Type B pancreatic cell (in vitro differentiated cells): ENCODE data around the gene DPP10. TPM values are rescaled to one million over a fixed set of nuclear protein-coding genes. Genes with fewer than 3 reads are reported as not detected.

Experiments used
- DNase-seq: peaks from one replicate; pipeline ENCODE4 v3.0.0; 2021; ENCODE audit warnings: mixed read lengths; ENCODE audit not compliant: unreplicated experiment; ENCODE audit errors: extremely low spot score
- H3K27ac Mint-ChIP-seq: 2 replicates; pipeline ENCODE4 v1.8.0; 2021; ENCODE audit warnings: mild to moderate bottlenecking, mixed read lengths
- H3K27me3 Mint-ChIP-seq: 2 replicates; pipeline ENCODE4 v1.8.0; 2021; ENCODE audit warnings: mixed read lengths
- H3K36me3 Mint-ChIP-seq: 2 replicates; pipeline ENCODE4 v1.8.0; 2021; ENCODE audit warnings: mixed read lengths
- H3K4me1 Mint-ChIP-seq: one replicate; pipeline ENCODE4 v1.8.0; 2021; ENCODE audit warnings: mixed read lengths; ENCODE audit not compliant: unreplicated experiment
- H3K4me3 Mint-ChIP-seq: 2 replicates; pipeline ENCODE4 v1.8.0; 2021; ENCODE audit warnings: mild to moderate bottlenecking, mixed read lengths
- H3K9me3 Mint-ChIP-seq: 2 replicates; pipeline ENCODE4 v1.8.0; 2021; ENCODE audit warnings: mixed read lengths
- CTCF ChIP-seq: fragments of 200-600 bp; sonication (generic); conservative IDR thresholded peaks from 2 replicates; pipeline ENCODE4 v1.5.0; 2021; ENCODE audit warnings: antibody characterized with exemption, mild to moderate bottlenecking
- total RNA-seq: library from RNA; stranded (reverse); gene quantifications from 2 replicates; pipeline ENCODE4 v1.2.1, GENCODE V29; 2021; ENCODE audit warnings: low replicate concordance

The DPP10 gene
- total RNA-seq, 1 donor from 2014 or later = 8.8 TPM

- Mint-ChIP-seq H3K27me3 (no peaks in the 10 kb centered on the region), H3K4me1 (no peaks in the 10 kb centered on the region), H3K4me3 (no peak overlapping the region), H3K27ac (no peak overlapping the region), H3K36me3 (no peaks in the 10 kb centered on the region), H3K9me3 (peaks cover 3% of the 10 kb centered on the region)
- no peak for DNase-seq
- TF ChIP-seq CTCF = no peak
Measured at GRCh38 chr2:115389898-115390565, 947.6 kb downstream of the DPP10 start.

GRCh38 chr2:115396579-115396978, 954.1 kb downstream of the DPP10 start:
- Mint-ChIP-seq H3K9me3 (no peaks in the 10 kb centered on the region), H3K27ac (no peak overlapping the region), H3K36me3 (no peaks in the 10 kb centered on the region), H3K4me1 (no peaks in the 10 kb centered on the region), H3K27me3 (no peaks in the 10 kb centered on the region), H3K4me3 (no peak overlapping the region)
- DNase-seq = no peak
- TF ChIP-seq CTCF = no peak

- DNase-seq = no peak
- no peaks in the 10 kb centered on the region for H3K4me1 Mint-ChIP-seq
- no peak for TF ChIP-seq CTCF
- H3K36me3 Mint-ChIP-seq = no peaks in the 10 kb centered on the region
- H3K27ac Mint-ChIP-seq = no peak overlapping the region
- no peak overlapping the region for H3K4me3 Mint-ChIP-seq
- H3K27me3 Mint-ChIP-seq = no peaks in the 10 kb centered on the region
- no peaks in the 10 kb centered on the region for H3K9me3 Mint-ChIP-seq
Measured at GRCh38 chr2:115400940-115401339, 958.5 kb downstream of the DPP10 start.

GRCh38 chr2:115412501-115412900, 970.1 kb downstream of the DPP10 start:
- Mint-ChIP-seq H3K4me1 (no peaks in the 10 kb centered on the region), H3K36me3 (no peaks in the 10 kb centered on the region), H3K27ac (no peak overlapping the region), H3K9me3 (peaks cover 4% of the 10 kb centered on the region), H3K4me3 (no peak overlapping the region), H3K27me3 (no peaks in the 10 kb centered on the region)
- no peak for DNase-seq
- TF ChIP-seq CTCF = no peak

GRCh38 chr2:115413791-115414190, 971.4 kb downstream of the DPP10 start:
- no peak for TF ChIP-seq CTCF
- H3K4me1 Mint-ChIP-seq = no peaks in the 10 kb centered on the region
- H3K4me3 Mint-ChIP-seq = no peak overlapping the region
- H3K27ac Mint-ChIP-seq = no peak overlapping the region
- peaks cover 4% of the 10 kb centered on the region for H3K9me3 Mint-ChIP-seq
- DNase-seq = no peak
- no peaks in the 10 kb centered on the region for H3K36me3 Mint-ChIP-seq
- H3K27me3 Mint-ChIP-seq = no peaks in the 10 kb centered on the region
